ENCODE results near the gene NOTO. TPM values are rescaled to one million over a fixed set of nuclear protein-coding genes. Genes with fewer than 3 reads are reported as not detected.

NOTO gene
- total and polyA plus RNA-seq, 2 of the 8 experiments (the other 6 are each of a cell fraction or from before 2014, with no cell fraction given): 0.33 to 0.54 TPM

DNA sequence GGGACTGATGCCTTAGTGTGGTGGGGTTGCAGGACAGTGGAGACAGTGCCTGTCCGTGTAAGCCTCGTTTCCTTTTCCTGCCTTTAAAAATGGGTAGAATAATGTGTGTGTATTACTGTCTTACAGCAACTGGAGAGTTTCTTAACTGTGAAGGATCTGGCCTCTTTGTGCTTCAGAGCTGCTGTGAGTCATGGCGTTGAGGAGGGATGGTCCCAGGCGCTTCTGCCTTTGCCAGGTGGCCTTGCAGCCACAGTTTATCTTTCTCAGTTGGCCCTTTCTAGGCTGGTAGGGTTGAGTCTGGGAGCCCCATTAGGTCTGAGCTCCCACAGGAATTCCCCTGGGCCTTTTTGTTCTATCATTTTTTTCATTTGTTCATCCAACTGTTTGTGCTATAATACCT lies 21.4 kb downstream of the NOTO start (continued):
- TF ChIP-seq RXRA (IDR thresholded peaks at IDR 0.05; ENCODE audit: insufficient read depth, low read depth, low read length): no peak
- TF ChIP-seq KDM1A (IDR thresholded peaks at IDR 0.05; ENCODE audit: borderline replicate concordance, low read length): no peak
- no peak for TF ChIP-seq CREB1 (IDR thresholded peaks at IDR 0.05)
- TF ChIP-seq TAF1 (IDR thresholded peaks at IDR 0.05; ENCODE audit: low read depth, low read length): no peak

Measured in H1 (cell line).